Activated CD4-positive, alpha-beta T cell treated with anti-CD3 and anti-CD28 coated beads, Interleukin-2, amount 10 ng/mL, durations not matched to agents 24 days and 14 days (primary cell): ENCODE measurements around the gene CLCN6. TPM values are rescaled to one million over a fixed set of nuclear protein-coding genes. Genes with fewer than 3 reads are reported as not detected.

Experiments used
- DNase-seq: peaks from one replicate; pipeline ENCODE4 v3.0.0; 2022
- H3K27ac Mint-ChIP-seq: one replicate; pipeline ENCODE4 v1.8.0; 2022; ENCODE audit warnings: mild to moderate bottlenecking, mixed read lengths
- H3K27me3 Mint-ChIP-seq: one replicate; pipeline ENCODE4 v1.8.0; 2022; ENCODE audit warnings: mixed read lengths
- H3K36me3 Mint-ChIP-seq: one replicate; pipeline ENCODE4 v1.8.0; 2022; ENCODE audit warnings: low read depth, mild to moderate bottlenecking, mixed read lengths
- H3K4me1 Mint-ChIP-seq: one replicate; pipeline ENCODE4 v1.8.0; 2021; ENCODE audit warnings: mixed read lengths
- H3K4me3 Mint-ChIP-seq: one replicate; pipeline ENCODE4 v1.8.0; 2022; ENCODE audit warnings: mild to moderate bottlenecking, moderate library complexity, mixed read lengths
- H3K9me3 Mint-ChIP-seq: one replicate; pipeline ENCODE4 v1.8.0; 2021; ENCODE audit warnings: mixed read lengths
- intact Hi-C: fragments of 100-400 bp; cut with micrococcal nuclease; formaldehyde crosslinking; loops from one replicate; pipeline ENCODE4 v1.15.1; 2023
- total RNA-seq: library from RNA; stranded (reverse); gene quantifications from 2 replicates; pipeline ENCODE4 v1.2.3, GENCODE V29; 2022

CLCN6 gene
- total RNA-seq, 1 donor from 2014 or later: 15.2 TPM

- no peaks in the 10 kb centered on the region for H3K9me3 Mint-ChIP-seq
- no peak for DNase-seq
- intact Hi-C loops: loop anchor here (1.0 to 5.0 kb wide), 5 partner anchors 70 to 544 kb away; partner anchors contain the start of genes AGTRAP, MAD2L2, MFN2 and MTOR
- peaks cover 53% of the 10 kb centered on the region for H3K4me1 Mint-ChIP-seq
- H3K4me3 Mint-ChIP-seq: peak overlapping the region; percentile 99
- peak overlapping the region; percentile 95 for H3K27ac Mint-ChIP-seq
- H3K27me3 Mint-ChIP-seq: no peaks in the 10 kb centered on the region
- H3K36me3 Mint-ChIP-seq: peaks cover 15% of the 10 kb centered on the region
Observed at GRCh38 chr1:11806307-11806936, 431 bp downstream of the CLCN6 start.

GRCh38 chr1:11807133-11807532, 1.1 kb downstream of the CLCN6 start:
- H3K27ac Mint-ChIP-seq: peak overlapping the region; percentile 95
- intact Hi-C loops: loop anchor here (2.0 to 5.0 kb wide), 3 partner anchors 70 to 545 kb away; partner anchors contain the start of genes AGTRAP, MAD2L2 and MTOR

GRCh38 chr1:11813021-11813420, 7.0 kb downstream of the CLCN6 start:
- H3K36me3 Mint-ChIP-seq: peaks cover 31% of the 10 kb centered on the region
- no peaks in the 10 kb centered on the region for H3K9me3 Mint-ChIP-seq
- H3K4me3 Mint-ChIP-seq: no peak overlapping the region
- DNase-seq: no peak
- H3K4me1 Mint-ChIP-seq: peaks cover 12% of the 10 kb centered on the region
- no peak overlapping the region for H3K27ac Mint-ChIP-seq
- intact Hi-C loops: no loop called here
- no peaks in the 10 kb centered on the region for H3K27me3 Mint-ChIP-seq

More at GRCh38 chr1:11807133-11807532, 1.1 kb downstream of the CLCN6 start:
- peaks cover 21% of the 10 kb centered on the region for H3K36me3 Mint-ChIP-seq
- H3K27me3 Mint-ChIP-seq: no peaks in the 10 kb centered on the region
- DNase-seq: no peak
- peak overlapping the region; percentile 99 for H3K4me3 Mint-ChIP-seq
- H3K9me3 Mint-ChIP-seq: no peaks in the 10 kb centered on the region
- peaks cover 52% of the 10 kb centered on the region for H3K4me1 Mint-ChIP-seq

- Mint-ChIP-seq H3K4me1 (no peaks in the 10 kb centered on the region), H3K27me3 (no peaks in the 10 kb centered on the region), H3K4me3 (no peak overlapping the region), H3K36me3 (peaks cover 18% of the 10 kb centered on the region), H3K9me3 (no peaks in the 10 kb centered on the region), H3K27ac (no peak overlapping the region)
- intact Hi-C loops: no loop called here
- no peak for DNase-seq
Observed at GRCh38 chr1:11817192-11817591, 11.2 kb downstream of the CLCN6 start.

GRCh38 chr1:11822091-11822490, 16.1 kb downstream of the CLCN6 start:
- no peaks in the 10 kb centered on the region for H3K27me3 Mint-ChIP-seq
- H3K4me3 Mint-ChIP-seq: no peak overlapping the region
- H3K4me1 Mint-ChIP-seq: no peaks in the 10 kb centered on the region
- no peak for DNase-seq
- no peak overlapping the region for H3K27ac Mint-ChIP-seq
- no peaks in the 10 kb centered on the region for H3K9me3 Mint-ChIP-seq
- intact Hi-C loops: no loop called here
- peaks cover 18% of the 10 kb centered on the region for H3K36me3 Mint-ChIP-seq

- intact Hi-C loops: no loop called here
- no peak for DNase-seq
- Mint-ChIP-seq H3K36me3 (peaks cover 19% of the 10 kb centered on the region), H3K27ac (no peak overlapping the region), H3K4me3 (no peak overlapping the region), H3K4me1 (no peaks in the 10 kb centered on the region), H3K9me3 (no peaks in the 10 kb centered on the region), H3K27me3 (no peaks in the 10 kb centered on the region)
Observed at GRCh38 chr1:11823366-11824137, 17.6 kb downstream of the CLCN6 start.

GRCh38 chr1:11825131-11825530, 19.1 kb downstream of the CLCN6 start:
- Mint-ChIP-seq H3K36me3 (peaks cover 19% of the 10 kb centered on the region), H3K4me1 (no peaks in the 10 kb centered on the region), H3K27me3 (no peaks in the 10 kb centered on the region), H3K27ac (no peak overlapping the region), H3K4me3 (no peak overlapping the region), H3K9me3 (no peaks in the 10 kb centered on the region)
- intact Hi-C loops: no loop called here
- no peak for DNase-seq

GRCh38 chr1:11826946-11827345, 21.0 kb downstream of the CLCN6 start:
- Mint-ChIP-seq H3K27me3 (no peaks in the 10 kb centered on the region), H3K27ac (no peak overlapping the region), H3K4me1 (no peaks in the 10 kb centered on the region), H3K36me3 (peaks cover 24% of the 10 kb centered on the region), H3K4me3 (no peak overlapping the region), H3K9me3 (no peaks in the 10 kb centered on the region)
- DNase-seq: no peak
- intact Hi-C loops: no loop called here

GRCh38 chr1:11828511-11828910, 22.5 kb downstream of the CLCN6 start:
- no peak for DNase-seq
- no peak overlapping the region for H3K4me3 Mint-ChIP-seq
- H3K9me3 Mint-ChIP-seq: no peaks in the 10 kb centered on the region
- H3K36me3 Mint-ChIP-seq: peaks cover 28% of the 10 kb centered on the region
- intact Hi-C loops: no loop called here
- H3K4me1 Mint-ChIP-seq: no peaks in the 10 kb centered on the region
- H3K27me3 Mint-ChIP-seq: no peaks in the 10 kb centered on the region
- H3K27ac Mint-ChIP-seq: no peak overlapping the region

- H3K4me1 Mint-ChIP-seq: no peaks in the 10 kb centered on the region
- H3K27ac Mint-ChIP-seq: no peak overlapping the region
- DNase-seq: no peak
- peaks cover 28% of the 10 kb centered on the region for H3K36me3 Mint-ChIP-seq
- H3K4me3 Mint-ChIP-seq: no peak overlapping the region
- no peaks in the 10 kb centered on the region for H3K9me3 Mint-ChIP-seq
- intact Hi-C loops: no loop called here
- no peaks in the 10 kb centered on the region for H3K27me3 Mint-ChIP-seq
Observed at GRCh38 chr1:11831945-11832725, 26.1 kb downstream of the CLCN6 start.

- Mint-ChIP-seq H3K27me3 (no peaks in the 10 kb centered on the region), H3K4me3 (no peak overlapping the region), H3K36me3 (peaks cover 32% of the 10 kb centered on the region), H3K4me1 (peaks cover under 1% of the 10 kb centered on the region), H3K27ac (no peak overlapping the region), H3K9me3 (no peaks in the 10 kb centered on the region)
- no peak for DNase-seq
- intact Hi-C loops: no loop called here
Observed at GRCh38 chr1:11833497-11833896, 27.5 kb downstream of the CLCN6 start.

GRCh38 chr1:11833900-11834299, 27.9 kb downstream of the CLCN6 start:
- Mint-ChIP-seq H3K4me1 (peaks cover 5% of the 10 kb centered on the region), H3K27ac (no peak overlapping the region), H3K9me3 (no peaks in the 10 kb centered on the region), H3K4me3 (no peak overlapping the region), H3K36me3 (peaks cover 36% of the 10 kb centered on the region), H3K27me3 (no peaks in the 10 kb centered on the region)
- intact Hi-C loops: no loop called here
- no peak for DNase-seq

- Mint-ChIP-seq H3K27me3 (no peaks in the 10 kb centered on the region), H3K36me3 (peaks cover 33% of the 10 kb centered on the region), H3K27ac (no peak overlapping the region), H3K9me3 (no peaks in the 10 kb centered on the region), H3K4me3 (no peak overlapping the region), H3K4me1 (peaks cover 5% of the 10 kb centered on the region)
- DNase-seq: no peak
- intact Hi-C loops: no loop called here
Observed at GRCh38 chr1:11835441-11836225, 29.6 kb downstream of the CLCN6 start.
